Measurements from ENCODE around the gene GNG10.
"Not testable (repeated sequence)": the region's sequence is repeated elsewhere in the genome, so short reads cannot be mapped to it uniquely, and the experiment has no call there.

The GNG10 gene

GRCh38 chr9:111661150-111661801 is at the start of gene GNG10:
Gene GNG10 (plus strand): TSS chr9:111661605. CDS start chr9:111661635, 30 bp downstream.
- H3K27ac ChIP-seq, result peak within 1 kb of the TSS; percentile 41
- no peak for DNase-seq (ENCODE audit: low read depth, low spot score)

- no peak for DNase-seq (ENCODE audit: low read depth, low spot score)
Observed at GRCh38 chr9:111613436-111614040, 47.9 kb upstream of the GNG10 start.

GRCh38 chr9:111615928-111616327 is 45.5 kb upstream of the GNG10 start:
- DNase-seq (ENCODE audit: low read depth, low spot score), result no peak
- H3K27ac ChIP-seq, result no peak overlapping the region

More at GRCh38 chr9:111613436-111614040, 47.9 kb upstream of the GNG10 start:
- H3K27ac ChIP-seq, result no peak overlapping the region

- H3K27ac ChIP-seq; DNase-seq (ENCODE audit: low read depth, low spot score): not testable (repeated sequence)
Observed at GRCh38 chr9:111617349-111617748, 44.1 kb upstream of the GNG10 start.

GRCh38 chr9:111621895-111622480 is 39.4 kb upstream of the GNG10 start:
- no peak for DNase-seq (ENCODE audit: low read depth, low spot score)
- H3K27ac ChIP-seq, result no peak overlapping the region

- no peak for DNase-seq (ENCODE audit: low read depth, low spot score)
- no peak overlapping the region for H3K27ac ChIP-seq
Observed at GRCh38 chr9:111622626-111623025, 38.8 kb upstream of the GNG10 start.

- H3K27ac ChIP-seq, result no peak overlapping the region
- DNase-seq (ENCODE audit: low read depth, low spot score), result no peak
Observed at GRCh38 chr9:111627260-111627963, 34.0 kb upstream of the GNG10 start.

- no peak overlapping the region for H3K27ac ChIP-seq
- DNase-seq (ENCODE audit: low read depth, low spot score), result no peak
Observed at GRCh38 chr9:111628411-111628810, 33.0 kb upstream of the GNG10 start.

- no peak for DNase-seq (ENCODE audit: low read depth, low spot score)
- peak overlapping the region; percentile 50 for H3K27ac ChIP-seq
Observed at GRCh38 chr9:111630182-111630963, 31.0 kb upstream of the GNG10 start.

- peak overlapping the region; percentile 50 for H3K27ac ChIP-seq
- no peak for DNase-seq (ENCODE audit: low read depth, low spot score)
Observed at GRCh38 chr9:111630964-111631213, 30.5 kb upstream of the GNG10 start.

GRCh38 chr9:111631214-111631971 is 30.0 kb upstream of the GNG10 start, which contains the start of gene DNAJC25:
Gene DNAJC25 (plus strand): TSS chr9:111631334. CDS start chr9:111631408, 74 bp downstream.
- H3K27ac ChIP-seq, result peak within 1 kb of the TSS; percentile 50
- peak; percentile 97 for DNase-seq (ENCODE audit: low read depth, low spot score)

- peak overlapping the region; percentile 50 for H3K27ac ChIP-seq
Observed at GRCh38 chr9:111632060-111632459, 29.3 kb upstream of the GNG10 start.

GRCh38 chr9:111632695-111633388 is 28.6 kb upstream of the GNG10 start:
- no peak overlapping the region for H3K27ac ChIP-seq
- DNase-seq (ENCODE audit: low read depth, low spot score), result no peak

More at GRCh38 chr9:111632060-111632459, 29.3 kb upstream of the GNG10 start:
- no peak for DNase-seq (ENCODE audit: low read depth, low spot score)

- H3K27ac ChIP-seq, result no peak overlapping the region
- no peak for DNase-seq (ENCODE audit: low read depth, low spot score)
Observed at GRCh38 chr9:111633389-111633736, 28.0 kb upstream of the GNG10 start.

- no peak for DNase-seq (ENCODE audit: low read depth, low spot score)
- no peak overlapping the region for H3K27ac ChIP-seq
Observed at GRCh38 chr9:111634860-111635259, 26.5 kb upstream of the GNG10 start.

- H3K27ac ChIP-seq, result no peak overlapping the region
- DNase-seq (ENCODE audit: low read depth, low spot score), result no peak
Observed at GRCh38 chr9:111637421-111637950, 23.9 kb upstream of the GNG10 start.

- no peak overlapping the region for H3K27ac ChIP-seq
- DNase-seq (ENCODE audit: low read depth, low spot score), result no peak
Observed at GRCh38 chr9:111644195-111644772, 17.1 kb upstream of the GNG10 start.

GRCh38 chr9:111645806-111646205 is 15.6 kb upstream of the GNG10 start:
- no peak for DNase-seq (ENCODE audit: low read depth, low spot score)
- no peak overlapping the region for H3K27ac ChIP-seq

GRCh38 chr9:111646417-111646816 is 15.0 kb upstream of the GNG10 start:
- no peak overlapping the region for H3K27ac ChIP-seq
- no peak for DNase-seq (ENCODE audit: low read depth, low spot score)

Measured in epithelial cell of prostate (primary cell).